DOHH2 (cell line): ENCODE data around the gene GAA.

Experiments
- EZH2phosphoT487 ChIP-seq: fragments of 200-600 bp; sonication (generic); IDR thresholded peaks from 2 replicates; pipeline ENCODE4 v1.6.1; 2017; ENCODE audit warnings: borderline replicate concordance, mild to moderate bottlenecking, antibody characterized with exemption, low read length, moderate library complexity, mixed read lengths
- TF ChIP-seq, protein P1 (sequence below): fragments of 200-600 bp; sonication (generic); IDR thresholded peaks from one replicate; pipeline ENCODE4 v1.5.1; 2014; ENCODE audit warnings: antibody characterized with exemption, mild to moderate bottlenecking, low read depth, low read length; ENCODE audit not compliant: poor library complexity, severe bottlenecking

DNA sequence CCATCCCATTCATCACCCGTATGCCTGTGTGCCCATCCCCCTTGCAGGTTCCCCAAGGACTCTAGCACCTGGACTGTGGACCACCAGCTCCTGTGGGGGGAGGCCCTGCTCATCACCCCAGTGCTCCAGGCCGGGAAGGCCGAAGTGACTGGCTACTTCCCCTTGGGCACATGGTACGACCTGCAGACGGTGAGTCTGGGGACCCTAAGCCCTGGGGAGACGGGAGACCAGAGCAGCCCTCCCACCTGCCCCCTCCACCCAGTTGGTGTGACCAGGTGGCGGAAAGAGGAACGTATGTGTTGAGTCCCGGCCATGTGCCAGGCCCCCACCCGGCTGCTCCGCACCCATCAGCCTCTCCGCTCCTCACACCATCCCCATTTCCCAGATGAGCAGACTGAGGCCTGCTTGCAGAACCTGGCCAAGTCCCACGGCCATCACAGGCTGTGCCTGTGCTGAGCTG is 15.6 kb downstream of the GAA start:
- TF ChIP-seq, protein P1, sequence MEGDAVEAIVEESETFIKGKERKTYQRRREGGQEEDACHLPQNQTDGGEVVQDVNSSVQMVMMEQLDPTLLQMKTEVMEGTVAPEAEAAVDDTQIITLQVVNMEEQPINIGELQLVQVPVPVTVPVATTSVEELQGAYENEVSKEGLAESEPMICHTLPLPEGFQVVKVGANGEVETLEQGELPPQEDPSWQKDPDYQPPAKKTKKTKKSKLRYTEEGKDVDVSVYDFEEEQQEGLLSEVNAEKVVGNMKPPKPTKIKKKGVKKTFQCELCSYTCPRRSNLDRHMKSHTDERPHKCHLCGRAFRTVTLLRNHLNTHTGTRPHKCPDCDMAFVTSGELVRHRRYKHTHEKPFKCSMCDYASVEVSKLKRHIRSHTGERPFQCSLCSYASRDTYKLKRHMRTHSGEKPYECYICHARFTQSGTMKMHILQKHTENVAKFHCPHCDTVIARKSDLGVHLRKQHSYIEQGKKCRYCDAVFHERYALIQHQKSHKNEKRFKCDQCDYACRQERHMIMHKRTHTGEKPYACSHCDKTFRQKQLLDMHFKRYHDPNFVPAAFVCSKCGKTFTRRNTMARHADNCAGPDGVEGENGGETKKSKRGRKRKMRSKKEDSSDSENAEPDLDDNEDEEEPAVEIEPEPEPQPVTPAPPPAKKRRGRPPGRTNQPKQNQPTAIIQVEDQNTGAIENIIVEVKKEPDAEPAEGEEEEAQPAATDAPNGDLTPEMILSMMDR = no peak
- TF ChIP-seq EZH2phosphoT487 = no peak
